NCI-H2171 treated with DMSO at 0.1 percent for 48 hours (cell line): ENCODE data around the gene TMEM170B.

Experiments used
- DNase-seq: peaks from one replicate; lab custom pipeline; 2025; lab: John Stamatoyannopoulos, UW

The TMEM170B gene

GRCh38 chr6:11586117-11586516, 48.6 kb downstream of the TMEM170B start:
- DNase-seq, result no peak

DNA sequence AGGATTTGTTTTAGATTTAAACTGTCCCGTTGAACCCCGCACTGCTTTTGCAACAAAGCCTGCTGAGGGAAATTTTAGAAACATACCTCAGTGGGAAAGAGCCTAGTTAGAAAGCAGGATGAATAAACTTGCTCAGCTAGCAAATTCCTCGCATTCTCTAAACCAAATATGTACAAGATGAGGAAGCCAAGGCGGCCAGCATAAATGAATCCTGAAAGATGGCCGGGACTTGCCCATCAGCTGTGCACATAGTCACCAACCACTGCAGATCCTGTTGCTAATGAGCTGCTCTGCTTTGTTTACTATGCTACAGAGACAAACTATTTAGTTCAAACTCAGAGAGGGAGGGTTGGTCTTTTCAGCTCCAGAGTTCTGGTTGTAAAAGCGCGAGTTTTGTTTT, 49.0 kb downstream of the TMEM170B start:
- DNase-seq, result no peak

DNA sequence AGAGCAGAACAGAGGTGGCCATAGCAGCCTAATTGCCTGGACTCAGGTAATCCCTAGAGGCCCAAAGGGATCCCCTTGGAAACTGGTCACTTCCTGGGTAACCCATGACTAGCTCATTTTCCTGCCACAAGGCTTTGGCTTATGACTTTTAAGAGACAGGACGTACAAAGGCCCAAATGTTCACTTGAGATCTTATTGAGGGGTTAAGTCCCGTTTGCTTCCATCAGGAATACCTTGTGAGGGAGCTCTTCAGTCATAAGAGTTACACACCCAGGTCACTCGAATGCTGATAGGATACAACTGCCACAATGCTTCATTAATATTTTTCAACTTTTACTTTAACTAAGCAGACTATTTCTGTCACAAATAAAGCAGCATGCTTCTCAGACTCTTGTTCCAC, 51.7 kb downstream of the TMEM170B start:
- no peak for DNase-seq

DNA sequence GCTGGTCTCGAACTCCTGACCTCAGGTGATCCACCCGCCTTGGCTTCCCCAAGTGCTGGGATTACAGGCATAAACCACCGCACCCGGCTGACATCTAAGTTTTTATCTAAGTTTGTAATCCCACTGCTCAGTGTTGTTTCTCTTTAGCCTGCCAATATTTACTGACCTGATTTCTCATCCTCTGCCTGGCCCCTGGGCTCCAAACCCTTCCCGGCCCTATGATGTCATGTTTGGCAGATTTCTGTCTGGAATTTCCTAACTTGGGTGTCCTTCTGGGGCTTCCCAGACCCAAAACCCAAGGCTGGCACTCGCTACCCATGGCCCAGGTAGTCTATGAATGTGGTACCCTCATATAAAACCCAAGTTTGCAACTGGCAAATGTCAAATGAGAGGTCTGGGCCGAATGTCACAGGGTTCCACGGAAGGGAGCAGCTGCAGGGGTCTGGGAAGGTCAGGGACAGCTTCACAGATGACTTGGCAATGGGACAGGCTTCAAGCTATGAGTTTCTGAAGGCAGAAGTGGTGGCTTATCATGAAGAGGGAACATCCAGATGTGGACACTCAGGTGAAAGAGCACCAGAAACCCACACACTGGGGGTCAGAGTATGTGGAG, 54.9 kb downstream of the TMEM170B start:
- no peak for DNase-seq

DNA sequence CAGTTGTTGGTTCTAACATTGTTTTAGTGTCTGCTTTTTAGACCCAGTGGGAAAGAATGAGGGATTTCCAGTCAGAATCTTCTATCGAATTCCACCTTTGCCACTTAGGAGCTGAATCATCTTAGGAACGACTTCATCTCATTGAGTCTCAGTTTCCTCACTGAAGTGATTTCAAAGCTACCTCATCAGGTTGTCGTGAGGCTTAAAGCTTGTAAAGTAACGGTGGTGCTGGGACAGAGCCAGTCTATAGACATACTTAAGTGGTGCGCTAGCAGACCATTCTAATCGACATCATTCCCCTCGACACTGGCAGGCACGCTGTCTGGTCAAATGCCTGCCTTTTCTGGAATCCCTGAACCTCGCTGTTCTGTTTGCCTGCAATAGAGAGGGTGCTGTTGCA, 55.5 kb downstream of the TMEM170B start:
- DNase-seq, result no peak

GRCh38 chr6:11595903-11596302, 58.4 kb downstream of the TMEM170B start:
- no peak for DNase-seq

GRCh38 chr6:11596640-11597237, 59.2 kb downstream of the TMEM170B start:
- no peak for DNase-seq

GRCh38 chr6:11598687-11599086, 61.1 kb downstream of the TMEM170B start:
- DNase-seq, result no peak

GRCh38 chr6:11600251-11600650, 62.7 kb downstream of the TMEM170B start:
- DNase-seq, result no peak

DNA sequence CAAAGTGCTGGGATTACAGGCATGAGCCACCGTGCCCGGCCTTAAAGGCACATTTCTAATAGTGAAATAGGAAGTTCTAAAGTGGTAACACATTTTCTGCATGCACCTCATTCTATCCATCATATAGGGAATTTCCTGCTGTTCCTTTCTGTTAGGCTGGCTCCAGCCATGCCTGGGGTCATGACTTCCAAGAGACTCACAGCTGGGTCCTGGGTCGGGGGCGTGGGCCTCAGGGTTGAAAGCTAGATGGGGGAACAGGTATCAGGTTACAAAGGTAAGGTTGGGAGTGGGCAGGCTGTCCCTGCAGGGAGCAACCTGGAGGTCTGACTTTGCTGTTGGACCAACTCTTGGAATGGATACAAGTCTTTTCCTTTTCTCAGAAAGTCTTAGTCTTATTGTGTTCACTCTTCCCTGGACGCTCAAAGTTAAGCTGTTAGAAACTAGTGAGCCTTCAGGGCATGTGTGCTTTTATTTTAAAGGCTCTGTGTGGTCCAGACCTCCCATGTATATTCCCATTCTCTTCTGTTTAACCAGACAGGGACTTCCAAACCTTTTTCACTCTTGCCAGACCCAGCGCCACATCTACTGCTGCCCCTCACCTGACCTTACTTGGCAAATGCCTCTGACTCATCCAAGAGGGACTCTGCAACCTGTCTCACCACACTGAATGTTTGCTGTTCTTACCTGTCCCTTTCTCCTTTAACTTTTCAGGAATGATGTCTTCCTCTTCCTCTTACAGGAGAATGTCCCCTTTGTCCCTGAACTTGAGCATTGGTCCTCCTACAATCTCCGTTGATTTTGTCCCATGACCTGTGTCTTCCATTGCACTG, 64.4 kb downstream of the TMEM170B start:
- no peak for DNase-seq

DNA sequence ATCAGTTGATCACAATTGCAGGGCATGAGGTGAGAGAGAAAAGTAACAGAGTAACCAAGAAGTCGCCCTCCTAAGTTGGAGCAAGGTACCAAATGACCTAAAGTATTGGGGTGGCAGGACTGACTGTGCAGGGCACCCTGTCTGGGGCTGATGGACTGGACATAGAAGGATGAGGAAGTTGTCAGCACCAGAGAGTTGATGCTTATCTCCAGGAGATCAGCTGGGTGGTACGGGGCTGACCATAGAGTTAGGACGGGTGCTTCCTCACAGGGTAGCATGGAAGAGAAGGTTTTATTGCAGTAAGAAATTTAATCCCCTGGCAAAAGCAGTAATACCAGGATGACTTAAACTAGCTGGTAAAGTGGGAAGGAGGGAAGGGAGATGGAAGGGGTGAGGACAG, 66.7 kb downstream of the TMEM170B start:
- DNase-seq, result no peak

- no peak for DNase-seq
Measured at GRCh38 chr6:11604836-11605506, 67.4 kb downstream of the TMEM170B start.

GRCh38 chr6:11605507-11605905, 68.0 kb downstream of the TMEM170B start:
- DNase-seq, result no peak

GRCh38 chr6:11606332-11606731, 68.8 kb downstream of the TMEM170B start:
- DNase-seq, result no peak

- no peak for DNase-seq
Measured at GRCh38 chr6:11607383-11607782, 69.8 kb downstream of the TMEM170B start.

- no peak for DNase-seq
Measured at GRCh38 chr6:11608600-11609323, 71.2 kb downstream of the TMEM170B start.

GRCh38 chr6:11609324-11610071, 71.9 kb downstream of the TMEM170B start:
- DNase-seq, result no peak

GRCh38 chr6:11613336-11613735, 75.8 kb downstream of the TMEM170B start:
- no peak for DNase-seq

- no peak for DNase-seq
Measured at GRCh38 chr6:11613858-11614257, 76.3 kb downstream of the TMEM170B start.

GRCh38 chr6:11614534-11615213, 77.1 kb downstream of the TMEM170B start:
- no peak for DNase-seq

GRCh38 chr6:11615214-11615602, 77.7 kb downstream of the TMEM170B start:
- DNase-seq, result no peak
